GM19099 (cell line): ENCODE data around the gene FUT1.

Source experiments
- POLR2A ChIP-seq: IDR thresholded peaks from 3 replicates; pipeline ENCODE4 v1.6.1; 2011; ENCODE audit warnings: low read depth; ENCODE audit not compliant: insufficient read length; ENCODE audit errors: extremely low read depth

FUT1 gene

GRCh38 chr19:48713041-48713863 is 39.2 kb downstream of the FUT1 start:
- TF ChIP-seq POLR2A: no peak

- no peak for TF ChIP-seq POLR2A
Observed at GRCh38 chr19:48711106-48711662, 41.3 kb downstream of the FUT1 start.

- no peak for TF ChIP-seq POLR2A
Observed at GRCh38 chr19:48708471-48708870, 44.0 kb downstream of the FUT1 start.

GRCh38 chr19:48705431-48705830 is 47.0 kb downstream of the FUT1 start:
- TF ChIP-seq POLR2A: no peak

GRCh38 chr19:48703316-48703715 is 49.1 kb downstream of the FUT1 start:
- no peak for TF ChIP-seq POLR2A

GRCh38 chr19:48702701-48703100 is 49.7 kb downstream of the FUT1 start:
- no peak for TF ChIP-seq POLR2A

- no peak for TF ChIP-seq POLR2A
Observed at GRCh38 chr19:48698046-48698445, 54.4 kb downstream of the FUT1 start.
